H1 (cell line): Measurements from ENCODE around the gene NTN1. TPM values are rescaled to one million over a fixed set of nuclear protein-coding genes. Genes with fewer than 3 reads are reported as not detected.

Source experiments
- CTCF ChIA-PET: fragments of 300-600 bp; sonication (Branson Sonifier 250); formaldehyde crosslinking; loops from one replicate; lab custom pipeline; 2021; ENCODE audit not compliant: partially characterized antibody; lab: Charles Lee
- POLR2A ChIA-PET: fragments of 300-600 bp; sonication (Branson Sonifier 250); formaldehyde crosslinking; loops from one replicate; lab custom pipeline; 2021; ENCODE audit warnings: inconsistent platforms; ENCODE audit not compliant: partially characterized antibody; lab: Charles Lee
- DNase-seq, 2 experiments: peaks; one replicate each; pipeline versions ENCODE4 v3.0.0 to v3.0.0-alpha.2; 2010 to 2022; ENCODE audit warnings: low spot score in 2 of 2, low read depth in 1 of 2, mixed read lengths in 1 of 2
- FAIRE-seq: peaks from 2 replicates; lab custom pipeline; 2011; peaks lifted over from hg19 to GRCh38; lab: Jason Lieb, UNC
- H2AFZ ChIP-seq: 2 replicates; pipeline ENCODE4 v1.8.1; 2012; ENCODE audit warnings: low read length, inconsistent platforms
- H2AK5ac ChIP-seq: 2 replicates; pipeline ENCODE4 v1.6.1; 2013; ENCODE audit warnings: low read depth, low read length
- H2BK120ac ChIP-seq: replicated peaks from 2 replicates; pipeline ENCODE3; 2013; ENCODE audit warnings: low read depth, low read length, inconsistent platforms
- H2BK12ac ChIP-seq: 2 replicates; pipeline ENCODE4 v1.6.1; 2013; ENCODE audit warnings: low read depth, low read length
- H2BK15ac ChIP-seq: 2 replicates; pipeline ENCODE4 v1.6.1; 2013; ENCODE audit warnings: low read length
- H2BK20ac ChIP-seq: 2 replicates; pipeline ENCODE4 v1.6.1; 2013; ENCODE audit warnings: low read length
- H2BK5ac ChIP-seq: 2 replicates; pipeline ENCODE4 v1.6.1; 2013; ENCODE audit warnings: low read depth, low read length
- H3K14ac ChIP-seq: 2 replicates; pipeline ENCODE4 v1.6.1; 2013; ENCODE audit warnings: inconsistent platforms; ENCODE audit not compliant: insufficient read length
- H3K18ac ChIP-seq: 2 replicates; pipeline ENCODE4 v1.6.1; 2013; ENCODE audit warnings: low read length; ENCODE audit errors: extremely low read depth
- H3K23ac ChIP-seq: 2 replicates; pipeline ENCODE4 v1.6.1; 2013; ENCODE audit warnings: inconsistent platforms; ENCODE audit not compliant: insufficient read length
- H3K23me2 ChIP-seq: 2 replicates; pipeline ENCODE4 v1.6.1; 2013; ENCODE audit warnings: low read depth, low read length
- H3K27ac ChIP-seq: 2 replicates; pipeline ENCODE4 v1.6.1; 2011; ENCODE audit warnings: low read depth, low read length, inconsistent platforms
- H3K27me3 ChIP-seq, 4 experiments: replicated peaks in 1 of 4; 1 replicate in 1 of 4; 2 replicates in 3 of 4; pipeline versions ENCODE4 v1.6.1 to v1.8.1; 2011 to 2013; ENCODE audit warnings: low read length in 3 of 4, mild to moderate bottlenecking in 3 of 4, inconsistent platforms in 2 of 4, mixed read lengths in 2 of 4, moderate library complexity in 1 of 4; ENCODE audit not compliant: control insufficient read depth in 3 of 4, insufficient read depth in 3 of 4; ENCODE audit errors: extremely low read depth in 1 of 4
- H3K36me3 ChIP-seq, 4 experiments: 2 replicates each; pipeline versions ENCODE4 v1.6.1 to v1.8.1; 2011 to 2013; ENCODE audit warnings: mild to moderate bottlenecking in 4 of 4, low read length in 3 of 4, moderate library complexity in 2 of 4, control low read depth in 1 of 4, inconsistent platforms in 1 of 4; ENCODE audit not compliant: insufficient read depth in 4 of 4, control insufficient read depth in 2 of 4
- H3K4ac ChIP-seq: replicated peaks from 2 replicates; pipeline ENCODE3; 2013; ENCODE audit warnings: low read length, low read depth, mixed read lengths, inconsistent platforms; ENCODE audit not compliant: insufficient read length
- H3K4me1 ChIP-seq, 4 experiments: replicated peaks in 1 of 4; 1 replicate in 1 of 4; 2 replicates in 3 of 4; pipeline versions ENCODE4 v1.6.1 to v1.8.1; 2011 to 2013; ENCODE audit warnings: low read length in 3 of 4, inconsistent platforms in 2 of 4, mixed read lengths in 1 of 4; ENCODE audit not compliant: insufficient read depth in 4 of 4, control insufficient read depth in 3 of 4
- H3K4me2 ChIP-seq, 2 experiments: 2 replicates each; pipeline versions ENCODE4 v1.6.1 to v1.8.1; 2011 to 2013; ENCODE audit warnings: low read depth in 2 of 2, low read length in 2 of 2, control low read depth in 1 of 2, inconsistent platforms in 1 of 2, mild to moderate bottlenecking in 1 of 2; ENCODE audit not compliant: insufficient read depth in 1 of 2
- H3K4me3 ChIP-seq, 4 experiments: fragments of 200-600, 300-600 bp in 1 of 4; sonication (generic), shearing (Covaris generic), sonication (Bioruptor Twin) in 1 of 4; 2 replicates each; pipeline versions ENCODE4 v1.5.1 to v1.8.1; 2011 to 2016; ENCODE audit warnings: low read length in 4 of 4, low read depth in 3 of 4, control low read depth in 2 of 4, inconsistent platforms in 2 of 4, mild to moderate bottlenecking in 2 of 4, mixed read lengths in 1 of 4, moderate library complexity in 1 of 4; ENCODE audit not compliant: insufficient read depth in 2 of 4; ENCODE audit errors: extremely low read depth in 1 of 4
- H3K56ac ChIP-seq: replicated peaks from 2 replicates; pipeline ENCODE3; 2013; ENCODE audit warnings: low read depth, mild to moderate bottlenecking, mixed read lengths, low read length, inconsistent platforms; ENCODE audit not compliant: insufficient read length
- H3K79me1 ChIP-seq: 2 replicates; pipeline ENCODE4 v1.6.1; 2013; ENCODE audit warnings: low read depth, low read length, control low read depth
- H3K79me2 ChIP-seq, 2 experiments: 2 replicates each; pipeline versions ENCODE4 v1.6.1 to v1.8.1; 2012 to 2013; ENCODE audit warnings: low read length in 2 of 2, mild to moderate bottlenecking in 2 of 2, inconsistent platforms in 1 of 2; ENCODE audit not compliant: insufficient read depth in 2 of 2, control insufficient read depth in 1 of 2
- H3K9ac ChIP-seq, 4 experiments: replicated peaks in 1 of 4; 1 replicate in 1 of 4; 2 replicates in 3 of 4; pipeline versions ENCODE4 v1.6.1 to v1.8.1; 2011 to 2013; ENCODE audit warnings: low read depth in 3 of 4, low read length in 3 of 4, control low read depth in 2 of 4, mild to moderate bottlenecking in 2 of 4, moderate library complexity in 2 of 4, inconsistent platforms in 1 of 4; ENCODE audit errors: extremely low read depth in 1 of 4
- H3K9me3 ChIP-seq, 2 experiments: 2 replicates each; pipeline versions ENCODE4 v1.6.1 to v1.8.1; 2012 to 2013; ENCODE audit warnings: mild to moderate bottlenecking in 2 of 2, moderate library complexity in 2 of 2, control low read depth in 1 of 2, inconsistent platforms in 1 of 2, low read depth in 1 of 2, low read length in 1 of 2, mixed read lengths in 1 of 2; ENCODE audit not compliant: insufficient read depth in 2 of 2
- H4K20me1 ChIP-seq, 2 experiments: replicated peaks in 1 of 2; 2 replicates each; pipeline versions ENCODE3 to v1.8.1; 2011 to 2013; ENCODE audit warnings: inconsistent platforms in 2 of 2, low read length in 2 of 2, mild to moderate bottlenecking in 1 of 2; ENCODE audit not compliant: insufficient read depth in 2 of 2, control insufficient read depth in 1 of 2
- H4K5ac ChIP-seq: 2 replicates; pipeline ENCODE4 v1.6.1; 2013; ENCODE audit warnings: low read length, low read depth, mixed read lengths, inconsistent platforms; ENCODE audit not compliant: insufficient read length
- H4K8ac ChIP-seq: 2 replicates; pipeline ENCODE4 v1.8.0; 2013; ENCODE audit warnings: mild to moderate bottlenecking, moderate library complexity, low read length, inconsistent platforms; ENCODE audit not compliant: insufficient read depth; ENCODE audit errors: extremely low read depth
- H4K91ac ChIP-seq: replicated peaks from 2 replicates; pipeline ENCODE3; 2013; ENCODE audit warnings: low read length, mixed read lengths, inconsistent platforms; ENCODE audit not compliant: insufficient read length
- BCL11A ChIP-seq, 2 experiments: IDR thresholded peaks; one replicate each; pipeline ENCODE4 v1.6.1; 2011; ENCODE audit warnings: low read depth in 2 of 2, low read length in 2 of 2, mild to moderate bottlenecking in 2 of 2
- CTBP2 ChIP-seq: IDR thresholded peaks from 2 replicates; pipeline ENCODE4 v1.7.0; 2011; ENCODE audit warnings: borderline replicate concordance, mild to moderate bottlenecking, moderate library complexity, mixed read lengths, low read length; ENCODE audit not compliant: insufficient read depth, insufficient read length
- KDM5A ChIP-seq: fragments of 200-600 bp; IDR thresholded peaks from 2 replicates; pipeline ENCODE4 v1.7.1; 2012; ENCODE audit warnings: mild to moderate bottlenecking, low read length, inconsistent platforms, mixed read lengths
- RFX5 ChIP-seq: IDR thresholded peaks from 2 replicates; pipeline ENCODE4 v1.6.1; 2011; ENCODE audit warnings: low read depth, low read length, improper control_type of control experiment, borderline replicate concordance
- WGBS, 2 experiments: shearing (Covaris generic) in 1 of 2; methylation state at CpG; one replicate each; pipeline versions ENCODE4 v1.1.6 to v1.1.7; 2013 to 2015; ENCODE audit warnings: low lambda C conversion rate in 2 of 2, mixed read lengths in 2 of 2, inconsistent platforms in 1 of 2, low coverage in 1 of 2, missing lambda C conversion rate in 1 of 2; ENCODE audit not compliant: insufficient replicate concordance in 2 of 2, insufficient coverage in 1 of 2, insufficient read length in 1 of 2; ENCODE audit errors: extremely low coverage in 1 of 2, missing lambda C conversion rate in 1 of 2; 5-methylcytosine and 5-hydroxymethylcytosine counted together
- polyA plus RNA-seq, 7 experiments: library from polyadenylated mRNA; depleted of rRNA in 3 of 7; stranded (reverse) in 5 of 7; unstranded in 2 of 7; fragments of >200 nt in 5 of 7; fragments of 200-250 nt in 2 of 7; gene quantifications; 1 replicate in 5 of 7; 2 replicates in 1 of 7; 4 replicates in 1 of 7; pipeline versions ENCODE4 v1.2.1 to v1.2.3, GENCODE V29; 2011 to 2013; ENCODE audit warnings: missing spikeins in 2 of 7, mixed read lengths in 2 of 7
- total RNA-seq: library from RNA; stranded (reverse); fragmentation: NEBNext Ultra II Directional; extraction: Animal tissue kit (Norgen Biotek cat#: 25700); gene quantifications from 2 replicates; pipeline ENCODE4 v1.2.1, GENCODE V29; 2021

Gene NTN1
- total and polyA plus RNA-seq, 2 of the 8 experiments (the other 6 are each of a cell fraction or from before 2014, with no cell fraction given): 2.0 to 2.3 TPM

DNA sequence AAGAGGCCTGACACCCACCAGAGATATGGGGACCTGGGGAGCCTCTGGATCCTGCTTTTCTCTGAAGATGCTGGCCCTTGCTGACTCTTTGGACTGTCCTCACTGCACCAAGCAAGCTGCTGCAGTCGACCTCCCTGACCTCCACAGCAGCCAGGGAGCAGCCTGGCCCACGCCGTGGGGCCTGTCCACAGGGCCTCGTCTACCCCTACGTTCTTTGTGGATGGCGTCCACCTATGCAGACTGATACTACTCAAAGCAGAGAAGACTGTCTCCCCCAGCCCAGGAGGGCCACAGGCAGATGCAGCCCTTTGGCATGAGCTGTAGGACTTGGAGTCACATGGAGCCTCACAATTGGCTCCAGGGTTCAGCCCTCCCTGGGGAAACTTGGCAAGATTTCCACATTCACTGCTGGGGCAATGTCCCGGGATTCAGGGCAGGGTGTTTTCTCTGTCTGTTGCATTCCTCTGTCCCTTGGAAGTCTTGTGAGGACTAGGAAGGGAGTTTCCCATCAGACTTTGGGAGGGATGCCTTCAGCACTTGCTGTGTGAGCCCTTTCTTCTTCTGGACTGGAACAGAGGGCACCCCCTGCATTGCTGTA lies 152.2 kb downstream of the NTN1 start:
- TF ChIP-seq BCL11A (IDR thresholded peaks at IDR 0.05; ENCODE audit: low read depth in 2 of 2, low read length in 2 of 2) (no peak), KDM5A (no peak), RFX5 (no peak), CTBP2 (no peak)
- TF ChIP-seq, all 59 proteins: peak for 0
- Histone ChIP-seq H3K4ac (no peak overlapping the region), H3K23ac (no peak overlapping the region), H3K79me1 (no peaks in the 10 kb centered on the region), H2BK15ac (no peak overlapping the region), H2AK5ac (no peak overlapping the region; the same call in 1 of the 2 replicates), H3K4me3 (no peak overlapping the region), H3K27ac (no peak overlapping the region), H3K36me3 (no peaks in the 10 kb centered on the region), H4K91ac (no peak overlapping the region), H3K4me1 (peaks cover 0 to 13% (median 9%) of the 10 kb centered on the region in 4 experiments; a peak in 6 of 7 replicates), H4K8ac (no peak overlapping the region), H4K5ac (no peak overlapping the region), H2BK5ac (no peak overlapping the region), H3K56ac (no peak overlapping the region), H3K23me2 (peaks cover 2% of the 10 kb centered on the region), H2AFZ (no peak overlapping the region), H3K27me3 (no peaks in the 10 kb centered on the region), H3K18ac (no peak overlapping the region), H3K9me3 (no peaks in the 10 kb centered on the region), H3K9ac (no peak overlapping the region), H2BK20ac (no peak overlapping the region; the same call in 1 of the 2 replicates), H2BK12ac (no peak overlapping the region), H2BK120ac (no peak overlapping the region), H3K14ac (no peak overlapping the region), H4K20me1 (no peaks in the 10 kb centered on the region), H3K79me2 (no peaks in the 10 kb centered on the region), H3K4me2 (no peak overlapping the region)
- WGBS, 2 experiments: 93% methylated on average over 5 of the region's 7 CpGs; no CpG with 5 or more reads in 1 of the 2 experiments
- no peak for DNase-seq
- no peak for FAIRE-seq
- CTCF ChIA-PET: interaction anchor here (4.5 kb wide), 1 partner anchor 11 kb away, joined by 17 read pairs; no protein-coding TSS in a partner anchor
- POLR2A ChIA-PET: interaction anchor here (1.2 kb wide), 1 partner anchor 11 kb away, joined by 4 read pairs; no protein-coding TSS in a partner anchor
